Measurements from ENCODE around the gene CDH23. TPM values are rescaled to one million over a fixed set of nuclear protein-coding genes. Genes with fewer than 3 reads are reported as not detected.
A peak's percentile ranks its signal among the peaks of the same experiment; 100 is the strongest.

CDH23 gene
- polyA plus RNA-seq, result 0.01 TPM in 3 replicates
- polyA plus RNA-seq (2011; ENCODE audit: low read depth), result not detected
- not detected in 2 replicates for polyA plus RNA-seq (2011; cell fraction: cytosol; rRNA removed)
- polyA plus RNA-seq (2011; cell fraction: nucleus; rRNA removed), result 0.03 TPM in 1 of 2 replicates, not detected in the other
- polyA plus RNA-seq (2012; ENCODE audit: low replicate concordance), result 0.04 TPM in 1 of 2 replicates, not detected in the other
- 0.03 to 0.30 TPM in 2 of 3 replicates, not detected in the other for polyA minus RNA-seq
- not detected for polyA minus RNA-seq (2011; cell fraction: cytosol; rRNA and poly(A)+ RNA removed)
- polyA minus RNA-seq (2011; cell fraction: nucleus; rRNA and poly(A)+ RNA removed), result under 0.01 TPM in 1 of 2 replicates, not detected in the other

DNA sequence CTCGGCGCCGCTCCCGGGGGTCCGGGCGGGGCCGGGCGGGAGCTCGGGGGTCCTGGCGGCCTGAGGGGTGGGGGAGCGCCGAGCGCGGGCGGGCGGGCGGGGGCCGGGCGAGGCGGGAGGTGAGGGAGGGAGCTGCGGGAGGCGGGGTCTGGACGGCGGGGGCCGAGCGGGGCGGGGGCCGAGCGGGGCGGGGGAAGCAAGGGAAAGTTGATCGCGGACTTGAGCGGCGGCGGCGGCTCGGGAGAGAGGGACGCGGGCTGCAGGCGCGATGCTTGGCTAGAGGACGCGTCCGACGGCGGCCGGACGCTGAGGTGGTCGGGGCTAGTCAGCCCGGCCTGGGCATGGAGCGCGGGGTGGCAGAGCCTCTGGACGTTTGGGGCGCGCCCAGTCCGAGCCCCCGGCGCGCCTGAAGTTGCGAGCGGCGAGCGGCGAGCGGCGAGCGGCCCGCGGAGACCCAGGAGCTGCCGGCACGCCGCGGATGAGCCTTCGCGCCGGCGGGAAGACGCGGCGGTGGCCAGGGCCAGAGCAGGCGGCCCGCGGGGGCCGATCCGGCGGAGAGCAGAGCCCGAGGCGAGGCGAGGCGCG lies at the start of gene CDH23:
CDH23 (plus strand) TSS at position 210 of the 585 bp plus-strand sequence. CDS start 42,912 bp downstream, outside the sequence.
- dilution Hi-C loops (cut with MboI; ENCODE audit: extremely low pct_ligation_motif_present, low sequenced_read_pairs), result no loop called here
- no peak within 1 kb of the TSS for H2AFZ ChIP-seq (ENCODE audit: control insufficient read depth, low read length)
- no peaks in the 10 kb centered on the region for H4K20me1 ChIP-seq (ENCODE audit: control insufficient read depth, extremely low read depth, insufficient read depth, low read length)
- DNase-seq (ENCODE audit: low read depth, low spot score) (no peak), FAIRE-seq (no peak)
- H3K36me3 ChIP-seq (ENCODE audit: control insufficient read depth in 2 of 2, extremely low read depth in 1 of 2, insufficient read depth in 2 of 2, low read length in 2 of 2), result no peaks in the 10 kb centered on the region
- no peaks in the 10 kb centered on the region for H3K9me3 ChIP-seq (ENCODE audit: control insufficient read depth, low read depth, low read length)
- H3K4me1 ChIP-seq (ENCODE audit: control insufficient read depth, extremely low read depth, insufficient read depth, low read length), result no peaks in the 10 kb centered on the region
- H3K27ac ChIP-seq (ENCODE audit: control insufficient read depth, insufficient read depth, low read length), result no peak within 1 kb of the TSS
- H3K79me2 ChIP-seq (ENCODE audit: control insufficient read depth, insufficient read depth, low read length), result no peaks in the 10 kb centered on the region
- peaks cover 64% of the 10 kb centered on the region for H3K27me3 ChIP-seq (ENCODE audit: control insufficient read depth, extremely low read depth, insufficient read depth, low read length)
- H3K9me1 ChIP-seq (ENCODE audit: control insufficient read depth, extremely low read depth, insufficient read depth, low read length), result no peaks in the 10 kb centered on the region
- peak within 1 kb of the TSS; percentile 42 for H3K4me2 ChIP-seq (ENCODE audit: control insufficient read depth, extremely low read depth, insufficient read depth, low read depth, low read length)
- TF ChIP-seq EZH2 (IDR thresholded peaks at IDR 0.05; ENCODE audit: low read length), result no peak
- TF ChIP-seq, protein P1, sequence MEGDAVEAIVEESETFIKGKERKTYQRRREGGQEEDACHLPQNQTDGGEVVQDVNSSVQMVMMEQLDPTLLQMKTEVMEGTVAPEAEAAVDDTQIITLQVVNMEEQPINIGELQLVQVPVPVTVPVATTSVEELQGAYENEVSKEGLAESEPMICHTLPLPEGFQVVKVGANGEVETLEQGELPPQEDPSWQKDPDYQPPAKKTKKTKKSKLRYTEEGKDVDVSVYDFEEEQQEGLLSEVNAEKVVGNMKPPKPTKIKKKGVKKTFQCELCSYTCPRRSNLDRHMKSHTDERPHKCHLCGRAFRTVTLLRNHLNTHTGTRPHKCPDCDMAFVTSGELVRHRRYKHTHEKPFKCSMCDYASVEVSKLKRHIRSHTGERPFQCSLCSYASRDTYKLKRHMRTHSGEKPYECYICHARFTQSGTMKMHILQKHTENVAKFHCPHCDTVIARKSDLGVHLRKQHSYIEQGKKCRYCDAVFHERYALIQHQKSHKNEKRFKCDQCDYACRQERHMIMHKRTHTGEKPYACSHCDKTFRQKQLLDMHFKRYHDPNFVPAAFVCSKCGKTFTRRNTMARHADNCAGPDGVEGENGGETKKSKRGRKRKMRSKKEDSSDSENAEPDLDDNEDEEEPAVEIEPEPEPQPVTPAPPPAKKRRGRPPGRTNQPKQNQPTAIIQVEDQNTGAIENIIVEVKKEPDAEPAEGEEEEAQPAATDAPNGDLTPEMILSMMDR (optimal IDR thresholded peaks at IDR 0.05 in 1 of 3, IDR thresholded peaks at IDR 0.05 in 1 of 3, conservative IDR thresholded peaks at IDR 0.05 in 1 of 3; ENCODE audit: extremely low read depth in 1 of 3, insufficient read depth in 2 of 3, low read length in 3 of 3), result no peak
- H3K4me3 ChIP-seq (ENCODE audit: control insufficient read depth in 2 of 3, extremely low read depth in 1 of 3, insufficient read depth in 2 of 3, low read depth in 1 of 3, low read length in 3 of 3), result no peak within 1 kb of the TSS
- no peak within 1 kb of the TSS for H3K9ac ChIP-seq (ENCODE audit: control insufficient read depth, extremely low read depth, insufficient read depth, low read length)

DNA sequence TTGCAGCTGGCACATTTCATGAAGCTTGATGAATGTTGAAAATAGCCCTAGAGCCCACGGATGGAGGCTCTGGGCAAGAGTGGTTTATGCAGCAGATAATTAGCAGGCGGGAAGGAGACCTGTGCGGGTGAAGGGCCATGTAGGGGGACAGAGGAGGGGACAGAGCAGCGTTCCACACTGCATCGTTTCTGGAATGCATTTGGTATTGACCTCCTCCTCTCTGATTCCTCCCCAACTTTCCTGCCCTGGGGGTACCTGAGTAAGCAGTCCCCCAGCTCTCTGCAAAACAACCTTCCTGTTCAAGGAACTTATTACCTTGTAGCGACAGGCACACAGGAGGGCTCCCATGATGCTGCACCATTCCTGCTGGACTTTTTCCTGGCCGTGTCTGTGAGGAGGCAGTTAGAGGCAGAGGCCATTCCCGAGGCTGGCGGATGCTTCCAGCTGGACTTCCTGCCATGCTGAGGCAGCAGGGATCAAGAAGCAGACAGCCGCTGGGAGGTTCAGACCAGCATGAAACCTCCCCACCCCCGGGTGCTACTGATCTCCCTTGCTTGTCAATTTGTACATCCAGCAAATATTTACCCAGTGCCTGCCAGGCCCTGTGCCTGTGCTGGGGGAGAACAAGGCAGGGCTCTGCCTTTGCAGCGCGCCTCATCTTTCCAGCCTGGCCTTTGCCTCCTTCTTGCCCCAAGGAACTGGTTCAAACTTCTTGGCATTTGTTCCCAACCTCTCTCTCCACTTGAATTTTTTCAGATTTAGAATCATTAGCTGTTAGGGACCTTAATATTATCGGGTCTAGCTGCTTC lies 48.9 kb upstream of the CDH23 start:
- Histone ChIP-seq H3K27ac (ENCODE audit: control insufficient read depth, insufficient read depth, low read length) (no peak overlapping the region), H3K4me2 (ENCODE audit: control insufficient read depth, extremely low read depth, insufficient read depth, low read depth, low read length) (no peak overlapping the region), H3K4me1 (ENCODE audit: control insufficient read depth, extremely low read depth, insufficient read depth, low read length) (peaks cover 7% of the 10 kb centered on the region), H3K36me3 (ENCODE audit: control insufficient read depth in 2 of 2, extremely low read depth in 1 of 2, insufficient read depth in 2 of 2, low read length in 2 of 2) (no peaks in the 10 kb centered on the region), H4K20me1 (ENCODE audit: control insufficient read depth, extremely low read depth, insufficient read depth, low read length) (peaks cover 6% of the 10 kb centered on the region), H3K9ac (ENCODE audit: control insufficient read depth, extremely low read depth, insufficient read depth, low read length) (no peak overlapping the region), H3K4me3 (ENCODE audit: control insufficient read depth in 2 of 3, extremely low read depth in 1 of 3, insufficient read depth in 2 of 3, low read depth in 1 of 3, low read length in 3 of 3) (no peak overlapping the region), H3K9me3 (ENCODE audit: control insufficient read depth, low read depth, low read length) (no peaks in the 10 kb centered on the region), H2AFZ (ENCODE audit: control insufficient read depth, low read length) (no peak overlapping the region), H3K9me1 (ENCODE audit: control insufficient read depth, extremely low read depth, insufficient read depth, low read length) (no peaks in the 10 kb centered on the region), H3K27me3 (ENCODE audit: control insufficient read depth, extremely low read depth, insufficient read depth, low read length) (peaks cover 58% of the 10 kb centered on the region), H3K79me2 (ENCODE audit: control insufficient read depth, insufficient read depth, low read length) (no peaks in the 10 kb centered on the region)
- dilution Hi-C loops (cut with MboI; ENCODE audit: extremely low pct_ligation_motif_present, low sequenced_read_pairs), result no loop called here
- DNase-seq (ENCODE audit: low read depth, low spot score), result no peak
- FAIRE-seq, result no peak
- TF ChIP-seq, protein P1 (optimal IDR thresholded peaks at IDR 0.05 in 1 of 3, IDR thresholded peaks at IDR 0.05 in 1 of 3, conservative IDR thresholded peaks at IDR 0.05 in 1 of 3; ENCODE audit: extremely low read depth in 1 of 3, insufficient read depth in 2 of 3, low read length in 3 of 3), result no peak
- no peak for TF ChIP-seq EZH2 (IDR thresholded peaks at IDR 0.05; ENCODE audit: low read length)
